Measurements from ENCODE around the gene LRRC8C. TPM values are rescaled to one million over a fixed set of nuclear protein-coding genes. Genes with fewer than 3 reads are reported as not detected.

The LRRC8C gene
- total RNA-seq, 1 donor from 2014 or later: 5.5 TPM

DNA sequence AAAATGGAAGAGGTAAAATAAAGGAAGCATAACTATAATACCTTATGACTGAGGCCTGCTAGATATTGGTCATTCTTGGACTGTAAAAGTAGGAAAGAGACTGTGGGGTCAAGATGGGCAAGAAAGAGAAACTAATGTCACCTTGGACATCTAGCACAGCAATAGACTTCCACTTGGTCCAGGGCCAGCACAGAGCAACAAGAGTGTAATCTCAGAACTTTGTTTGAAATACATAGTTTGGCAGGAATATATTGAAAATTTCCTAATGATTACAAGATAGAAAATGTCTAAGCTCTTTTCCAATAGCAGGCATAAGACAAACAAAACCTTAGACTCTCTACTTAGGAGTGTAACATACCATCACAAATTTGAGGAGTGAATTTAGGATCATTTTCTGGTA is 4.6 kb downstream of the LRRC8C start:
- Histone ChIP-seq H3K9ac (no peak overlapping the region), H4K20me1 (ENCODE audit: low read depth) (peaks cover 9% of the 10 kb centered on the region), H3K4me3 (no peak overlapping the region), H3K9me3 (ENCODE audit: low read depth) (no peaks in the 10 kb centered on the region), H2AFZ (replicated peaks) (no peak overlapping the region), H3K36me3 (no peaks in the 10 kb centered on the region), H3K27ac (no peak overlapping the region), H3K27me3 (peaks cover 23% of the 10 kb centered on the region), H3K4me1 (peaks cover 9% of the 10 kb centered on the region), H3F3A (ENCODE audit: low read depth) (peaks cover 10% of the 10 kb centered on the region), H3K79me2 (ENCODE audit: low read depth) (no peaks in the 10 kb centered on the region), H3K4me2 (no peak overlapping the region)
- TF ChIP-seq EZH2phosphoT487 (IDR thresholded peaks at IDR 0.05) (no peak), EZH2 (IDR thresholded peaks at IDR 0.05) (no peak)
- TF ChIP-seq, protein P1, sequence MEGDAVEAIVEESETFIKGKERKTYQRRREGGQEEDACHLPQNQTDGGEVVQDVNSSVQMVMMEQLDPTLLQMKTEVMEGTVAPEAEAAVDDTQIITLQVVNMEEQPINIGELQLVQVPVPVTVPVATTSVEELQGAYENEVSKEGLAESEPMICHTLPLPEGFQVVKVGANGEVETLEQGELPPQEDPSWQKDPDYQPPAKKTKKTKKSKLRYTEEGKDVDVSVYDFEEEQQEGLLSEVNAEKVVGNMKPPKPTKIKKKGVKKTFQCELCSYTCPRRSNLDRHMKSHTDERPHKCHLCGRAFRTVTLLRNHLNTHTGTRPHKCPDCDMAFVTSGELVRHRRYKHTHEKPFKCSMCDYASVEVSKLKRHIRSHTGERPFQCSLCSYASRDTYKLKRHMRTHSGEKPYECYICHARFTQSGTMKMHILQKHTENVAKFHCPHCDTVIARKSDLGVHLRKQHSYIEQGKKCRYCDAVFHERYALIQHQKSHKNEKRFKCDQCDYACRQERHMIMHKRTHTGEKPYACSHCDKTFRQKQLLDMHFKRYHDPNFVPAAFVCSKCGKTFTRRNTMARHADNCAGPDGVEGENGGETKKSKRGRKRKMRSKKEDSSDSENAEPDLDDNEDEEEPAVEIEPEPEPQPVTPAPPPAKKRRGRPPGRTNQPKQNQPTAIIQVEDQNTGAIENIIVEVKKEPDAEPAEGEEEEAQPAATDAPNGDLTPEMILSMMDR (IDR thresholded peaks at IDR 0.05): no peak
- Mint-ChIP-seq H3K4me3 (no peak overlapping the region), H3K4me1 (peaks cover 9% of the 10 kb centered on the region), H3K9me3 (no peaks in the 10 kb centered on the region), H3K27ac (no peak overlapping the region), H3K36me3 (no peaks in the 10 kb centered on the region), H3K27me3 (ENCODE audit: insufficient read depth, low read depth) (peaks cover 6% of the 10 kb centered on the region)
- no peak for DNase-seq (ENCODE audit: low spot score)

DNA sequence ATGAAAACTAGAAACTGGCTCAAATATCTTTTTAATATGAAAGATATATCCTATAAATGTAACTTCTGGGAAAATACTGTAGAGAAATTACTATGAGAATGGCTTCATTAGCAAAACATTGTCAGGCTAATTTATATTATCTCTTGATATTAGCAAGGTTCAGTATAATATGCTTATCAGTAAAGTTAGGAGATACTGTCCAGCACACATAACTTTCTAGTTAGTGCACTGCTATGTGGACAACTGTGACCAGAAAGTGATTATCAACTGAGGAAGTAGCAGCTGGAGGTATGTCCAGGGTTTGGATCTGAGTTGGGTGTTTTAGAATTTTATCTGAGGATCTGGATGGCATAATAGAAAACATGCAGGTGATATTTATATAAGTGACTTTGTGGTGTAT is 7.5 kb downstream of the LRRC8C start:
- Mint-ChIP-seq H3K9me3 (peaks cover 3% of the 10 kb centered on the region), H3K4me3 (no peak overlapping the region), H3K27me3 (ENCODE audit: insufficient read depth, low read depth) (peaks cover 2% of the 10 kb centered on the region), H3K4me1 (no peaks in the 10 kb centered on the region), H3K36me3 (no peaks in the 10 kb centered on the region), H3K27ac (no peak overlapping the region)
- Histone ChIP-seq H4K20me1 (ENCODE audit: low read depth) (no peaks in the 10 kb centered on the region), H3K27me3 (peaks cover 2% of the 10 kb centered on the region), H3K4me2 (no peak overlapping the region), H3K4me1 (no peaks in the 10 kb centered on the region), H3F3A (ENCODE audit: low read depth) (no peaks in the 10 kb centered on the region), H3K79me2 (ENCODE audit: low read depth) (no peaks in the 10 kb centered on the region), H3K36me3 (no peaks in the 10 kb centered on the region), H3K9me3 (ENCODE audit: low read depth) (no peaks in the 10 kb centered on the region), H3K4me3 (no peak overlapping the region), H2AFZ (replicated peaks) (no peak overlapping the region), H3K9ac (no peak overlapping the region), H3K27ac (no peak overlapping the region)
- TF ChIP-seq EZH2phosphoT487 (IDR thresholded peaks at IDR 0.05): no peak
- TF ChIP-seq EZH2 (IDR thresholded peaks at IDR 0.05): no peak
- TF ChIP-seq, protein P1 (IDR thresholded peaks at IDR 0.05): no peak
- DNase-seq (ENCODE audit: low spot score): no peak

- H3K27me3 Mint-ChIP-seq (ENCODE audit: insufficient read depth, low read depth): peaks cover 2% of the 10 kb centered on the region
- H3K27ac Mint-ChIP-seq: no peak overlapping the region
- TF ChIP-seq EZH2 (IDR thresholded peaks at IDR 0.05): no peak
- TF ChIP-seq, protein P1 (IDR thresholded peaks at IDR 0.05): no peak
- TF ChIP-seq EZH2phosphoT487 (IDR thresholded peaks at IDR 0.05): no peak
- peaks cover 6% of the 10 kb centered on the region for H3K36me3 ChIP-seq
- no peak overlapping the region for H3K4me3 Mint-ChIP-seq
- no peaks in the 10 kb centered on the region for H3K36me3 Mint-ChIP-seq
- no peak for DNase-seq (ENCODE audit: low spot score)
- H4K20me1 ChIP-seq (ENCODE audit: low read depth): no peaks in the 10 kb centered on the region
- no peak overlapping the region for H3K4me2 ChIP-seq
- no peaks in the 10 kb centered on the region for H3K4me1 Mint-ChIP-seq
- peaks cover 7% of the 10 kb centered on the region for H3K9me3 Mint-ChIP-seq
- H3K4me3 ChIP-seq: no peak overlapping the region
- H3K9me3 ChIP-seq (ENCODE audit: low read depth): no peaks in the 10 kb centered on the region
- no peak overlapping the region for H3K9ac ChIP-seq
- H2AFZ ChIP-seq (replicated peaks): no peak overlapping the region
- H3K27me3 ChIP-seq: no peaks in the 10 kb centered on the region
- H3F3A ChIP-seq (ENCODE audit: low read depth): no peaks in the 10 kb centered on the region
- no peaks in the 10 kb centered on the region for H3K79me2 ChIP-seq (ENCODE audit: low read depth)
- H3K27ac ChIP-seq: no peak overlapping the region
- no peaks in the 10 kb centered on the region for H3K4me1 ChIP-seq
Observed at GRCh38 chr1:89641781-89642180, 8.9 kb downstream of the LRRC8C start.
